Activated CD4-positive, alpha-beta T cell treated with anti-CD3 and anti-CD28 coated beads, Interleukin-2, amount 10 ng/mL, durations not matched to agents 24 days and 14 days (primary cell): ENCODE measurements around the gene FGGY. TPM values are rescaled to one million over a fixed set of nuclear protein-coding genes. Genes with fewer than 3 reads are reported as not detected.
A peak's percentile ranks its signal among the peaks of the same experiment; 100 is the strongest.
"Not testable (repeated sequence)": the region's sequence is repeated elsewhere in the genome, so short reads cannot be mapped to it uniquely, and the experiment has no call there.

Experiments used
- DNase-seq: peaks from one replicate; pipeline ENCODE4 v3.0.0; 2022
- H3K27ac Mint-ChIP-seq: one replicate; pipeline ENCODE4 v1.8.0; 2022; ENCODE audit warnings: mild to moderate bottlenecking, mixed read lengths
- H3K27me3 Mint-ChIP-seq: one replicate; pipeline ENCODE4 v1.8.0; 2022; ENCODE audit warnings: mixed read lengths
- H3K36me3 Mint-ChIP-seq: one replicate; pipeline ENCODE4 v1.8.0; 2022; ENCODE audit warnings: low read depth, mild to moderate bottlenecking, mixed read lengths
- H3K4me1 Mint-ChIP-seq: one replicate; pipeline ENCODE4 v1.8.0; 2021; ENCODE audit warnings: mixed read lengths
- H3K4me3 Mint-ChIP-seq: one replicate; pipeline ENCODE4 v1.8.0; 2022; ENCODE audit warnings: mild to moderate bottlenecking, moderate library complexity, mixed read lengths
- H3K9me3 Mint-ChIP-seq: one replicate; pipeline ENCODE4 v1.8.0; 2021; ENCODE audit warnings: mixed read lengths
- intact Hi-C: fragments of 100-400 bp; cut with micrococcal nuclease; formaldehyde crosslinking; loops from one replicate; pipeline ENCODE4 v1.15.1; 2023
- total RNA-seq: library from RNA; stranded (reverse); gene quantifications from 2 replicates; pipeline ENCODE4 v1.2.3, GENCODE V29; 2022

Gene FGGY
- total RNA-seq, 1 donor from 2014 or later: 8.1 TPM

DNA sequence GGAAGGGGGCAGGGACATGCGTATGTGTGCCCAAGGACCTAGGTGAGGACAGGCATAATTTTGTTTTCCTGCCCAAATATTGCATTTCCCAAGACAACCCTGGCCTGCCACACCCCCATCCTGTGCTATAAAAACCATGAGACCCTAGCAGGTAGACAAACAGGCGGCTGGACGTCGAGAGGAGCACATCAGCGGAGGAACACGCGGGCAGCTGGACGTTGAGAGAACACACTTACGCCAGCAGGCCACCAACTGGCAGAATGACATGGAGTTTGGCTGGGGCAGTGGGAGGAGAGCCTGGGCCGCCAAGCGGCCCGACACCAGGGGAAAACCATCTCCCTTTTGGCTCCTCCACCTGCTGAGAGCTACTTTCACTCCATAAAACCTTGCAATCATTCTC lies 3.0 kb upstream of the FGGY start:
- Mint-ChIP-seq H3K4me3 (no peak overlapping the region), H3K27ac (no peak overlapping the region), H3K9me3 (no peaks in the 10 kb centered on the region), H3K36me3 (peaks cover under 1% of the 10 kb centered on the region), H3K4me1 (peaks cover 34% of the 10 kb centered on the region), H3K27me3 (no peaks in the 10 kb centered on the region)
- DNase-seq: no peak
- intact Hi-C loops: loop anchor here (10.0 kb wide), 3 partner anchors 141 to 539 kb away; no protein-coding TSS in a partner anchor

DNA sequence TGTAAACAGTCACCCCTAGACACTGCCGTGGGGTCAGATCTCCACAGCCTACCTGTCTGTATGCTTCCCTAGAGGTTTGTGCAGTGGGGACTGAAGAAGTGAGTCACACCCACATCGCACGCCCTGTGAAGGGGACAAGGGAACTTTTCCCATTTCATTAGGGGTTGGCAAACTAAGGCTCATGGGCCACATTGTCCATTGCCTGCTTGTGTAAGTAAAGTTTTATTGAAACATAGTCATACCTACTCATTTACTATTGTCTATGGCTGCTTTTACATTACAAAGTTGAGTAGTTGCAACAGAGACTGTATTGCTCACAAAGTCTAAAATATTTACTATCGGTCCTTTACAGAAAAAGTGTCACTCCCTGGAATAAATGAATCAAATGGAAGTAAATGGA lies 2.5 kb upstream of the FGGY start:
- peaks cover 5% of the 10 kb centered on the region for H3K36me3 Mint-ChIP-seq
- no peak overlapping the region for H3K27ac Mint-ChIP-seq

DNA sequence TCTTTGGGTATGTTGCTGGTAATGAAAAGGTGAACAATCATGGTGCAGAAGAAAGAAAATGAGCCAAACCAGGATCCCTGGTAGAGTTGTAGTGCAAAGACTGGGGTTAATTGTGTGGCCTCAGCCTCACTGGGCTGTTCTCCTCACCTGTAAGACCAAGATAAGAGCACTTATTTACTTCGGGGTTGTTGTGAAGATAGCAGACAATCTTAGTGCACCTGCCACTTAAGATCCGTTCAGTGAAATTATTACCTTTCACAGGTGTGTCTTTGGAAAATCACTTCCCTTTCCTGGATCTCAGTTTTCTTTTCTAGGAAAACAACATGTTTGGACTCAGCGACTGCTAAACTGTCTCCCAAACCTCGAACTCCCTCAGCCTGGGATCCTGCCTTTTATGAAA lies 1.3 kb upstream of the FGGY start:
- H3K36me3 Mint-ChIP-seq: peaks cover 7% of the 10 kb centered on the region
- H3K27me3 Mint-ChIP-seq: no peaks in the 10 kb centered on the region
- peak overlapping the region; percentile 85 for H3K4me3 Mint-ChIP-seq
- H3K27ac Mint-ChIP-seq: no peak overlapping the region
- no peak for DNase-seq
- peaks cover 4% of the 10 kb centered on the region for H3K9me3 Mint-ChIP-seq
- intact Hi-C loops: loop anchor here (1.0 to 10.0 kb wide), 8 partner anchors 139 to 541 kb away; partner anchors contain the start of gene JUN
- peaks cover 36% of the 10 kb centered on the region for H3K4me1 Mint-ChIP-seq

More for the DNA sequence above, 2.5 kb upstream of the FGGY start:
- no peaks in the 10 kb centered on the region for H3K9me3 Mint-ChIP-seq
- intact Hi-C loops: loop anchor here (10.0 kb wide), 3 partner anchors 140 to 540 kb away; no protein-coding TSS in a partner anchor
- peaks cover 37% of the 10 kb centered on the region for H3K4me1 Mint-ChIP-seq
- H3K27me3 Mint-ChIP-seq: no peaks in the 10 kb centered on the region
- DNase-seq: no peak
- H3K4me3 Mint-ChIP-seq: no peak overlapping the region

DNA sequence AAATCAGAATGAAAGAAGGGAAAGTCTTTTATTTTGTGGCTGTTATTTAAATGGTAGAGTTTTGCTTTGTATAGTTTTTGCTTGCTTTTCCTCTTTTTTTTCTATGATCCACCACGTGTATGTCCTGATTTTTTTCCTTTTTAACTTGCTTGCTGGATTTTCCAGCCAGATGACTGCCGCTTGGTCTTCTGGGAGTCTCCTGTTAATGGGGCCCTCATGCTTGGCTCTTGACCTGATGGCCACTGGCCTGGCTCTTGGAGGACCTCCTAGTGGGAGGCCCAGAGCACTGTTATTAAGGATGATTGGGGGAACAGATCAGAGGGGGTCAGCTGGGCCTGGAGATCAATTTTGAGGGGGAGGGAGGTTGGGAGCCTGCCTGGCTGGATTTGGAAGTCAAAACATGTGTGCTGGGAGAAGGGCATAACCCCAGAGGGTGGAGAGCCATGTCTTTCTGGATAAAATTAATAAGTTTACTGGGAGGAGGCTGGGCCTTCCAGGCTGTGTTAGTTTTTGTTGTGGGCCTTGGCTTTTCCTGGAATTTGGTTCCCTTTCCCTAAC lies 1.2 kb downstream of the FGGY start:
- DNase-seq: peak; percentile 55
- H3K4me1 Mint-ChIP-seq: peaks cover 26% of the 10 kb centered on the region
- no peaks in the 10 kb centered on the region for H3K27me3 Mint-ChIP-seq
- peaks cover 13% of the 10 kb centered on the region for H3K36me3 Mint-ChIP-seq
- peak overlapping the region; percentile 85 for H3K4me3 Mint-ChIP-seq
- H3K27ac Mint-ChIP-seq: peak overlapping the region; percentile 50
- H3K9me3 Mint-ChIP-seq: peaks cover 9% of the 10 kb centered on the region
- intact Hi-C loops: loop anchor here (5.0 to 10.0 kb wide), 5 partner anchors 137 to 543 kb away; no protein-coding TSS in a partner anchor

DNA sequence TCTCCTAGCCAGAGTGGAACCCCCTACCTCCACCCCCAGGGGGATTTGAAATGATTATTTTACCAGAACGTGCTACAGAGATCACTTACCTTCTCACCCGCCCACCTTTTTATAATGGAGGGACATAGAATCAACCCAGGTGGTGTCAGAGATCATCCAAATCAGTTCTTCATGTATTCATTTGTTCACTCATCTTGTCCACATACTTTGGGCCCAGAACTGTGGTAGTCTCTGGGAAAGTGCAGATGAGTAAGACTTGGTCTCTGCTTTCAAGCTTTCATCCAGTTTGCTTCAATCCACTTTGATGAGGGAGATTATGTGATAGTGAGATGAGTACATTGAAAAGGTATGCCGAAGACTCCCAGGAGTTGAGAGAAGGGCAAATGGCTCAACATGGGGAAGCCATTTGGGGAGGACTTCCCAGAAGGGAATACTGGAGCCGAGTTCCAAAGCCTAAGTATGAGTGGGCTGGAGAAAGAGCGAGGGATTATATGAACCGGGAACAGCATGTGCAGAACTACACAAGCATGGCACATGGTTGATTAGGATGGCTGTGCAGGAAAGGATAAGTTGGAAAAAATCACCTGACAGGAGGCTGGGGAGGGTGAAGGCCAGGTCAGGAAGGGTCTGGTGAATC lies 1.9 kb downstream of the FGGY start:
- peaks cover 21% of the 10 kb centered on the region for H3K4me1 Mint-ChIP-seq
- peak overlapping the region; percentile 14 for H3K27ac Mint-ChIP-seq
- DNase-seq: peak; percentile 55
- peaks cover 12% of the 10 kb centered on the region for H3K9me3 Mint-ChIP-seq
- no peaks in the 10 kb centered on the region for H3K27me3 Mint-ChIP-seq
- peak overlapping the region; percentile 29 for H3K4me3 Mint-ChIP-seq
- intact Hi-C loops: loop anchor here (5.0 to 10.0 kb wide), 5 partner anchors 136 to 544 kb away; no protein-coding TSS in a partner anchor
- H3K36me3 Mint-ChIP-seq: peaks cover 15% of the 10 kb centered on the region

DNA sequence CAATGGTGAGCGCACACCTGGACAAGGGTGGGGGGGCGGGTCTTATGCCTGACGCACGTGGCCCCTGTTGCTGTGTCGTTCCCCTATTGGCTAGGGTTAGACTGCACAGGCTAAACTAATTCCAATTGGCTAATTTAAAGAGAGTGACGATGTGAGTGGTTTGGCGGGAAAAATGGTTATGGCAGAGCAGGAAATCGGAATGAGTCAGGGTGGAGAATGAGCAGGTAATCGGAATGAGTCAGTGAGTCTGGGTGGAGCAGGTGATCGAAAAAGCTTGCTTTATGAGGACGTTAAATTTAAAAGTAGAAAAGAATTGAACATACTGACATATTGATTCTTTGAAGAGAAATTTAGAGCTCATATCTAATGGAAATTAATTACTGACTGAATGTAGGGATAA lies 2.8 kb downstream of the FGGY start:
- Mint-ChIP-seq H3K4me1 (peaks cover 21% of the 10 kb centered on the region), H3K9me3 (peaks cover 19% of the 10 kb centered on the region), H3K36me3 (peaks cover 18% of the 10 kb centered on the region)
- not testable (repeated sequence) for H3K4me3 Mint-ChIP-seq, H3K27me3 Mint-ChIP-seq, H3K27ac Mint-ChIP-seq
- DNase-seq: peak; percentile 20
- intact Hi-C loops: loop anchor here (5.0 to 10.0 kb wide), 5 partner anchors 135 to 545 kb away; no protein-coding TSS in a partner anchor

DNA sequence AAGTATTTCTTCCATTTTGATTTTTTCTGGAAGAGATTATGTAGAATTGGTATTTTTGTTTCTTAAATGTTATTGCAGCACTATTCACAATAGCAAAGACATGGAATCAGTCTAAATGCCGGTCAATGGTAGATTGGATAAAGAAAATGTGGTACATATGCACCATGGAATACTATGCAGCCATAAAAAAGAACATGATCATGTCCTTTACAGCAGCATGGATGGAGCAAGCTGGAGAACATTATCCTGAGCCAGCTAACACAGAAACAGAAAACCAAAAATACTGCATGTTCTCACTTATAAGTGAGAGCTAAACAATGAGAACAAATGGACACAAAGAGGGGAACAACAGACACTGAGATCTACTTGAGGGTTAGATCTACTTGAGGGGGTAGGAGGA lies 5.4 kb downstream of the FGGY start:
- Mint-ChIP-seq H3K36me3 (peaks cover 29% of the 10 kb centered on the region), H3K9me3 (peaks cover 36% of the 10 kb centered on the region), H3K27me3 (no peaks in the 10 kb centered on the region), H3K4me3 (no peak overlapping the region), H3K27ac (no peak overlapping the region), H3K4me1 (peaks cover 16% of the 10 kb centered on the region)
- intact Hi-C loops: no loop called here
- no peak for DNase-seq

DNA sequence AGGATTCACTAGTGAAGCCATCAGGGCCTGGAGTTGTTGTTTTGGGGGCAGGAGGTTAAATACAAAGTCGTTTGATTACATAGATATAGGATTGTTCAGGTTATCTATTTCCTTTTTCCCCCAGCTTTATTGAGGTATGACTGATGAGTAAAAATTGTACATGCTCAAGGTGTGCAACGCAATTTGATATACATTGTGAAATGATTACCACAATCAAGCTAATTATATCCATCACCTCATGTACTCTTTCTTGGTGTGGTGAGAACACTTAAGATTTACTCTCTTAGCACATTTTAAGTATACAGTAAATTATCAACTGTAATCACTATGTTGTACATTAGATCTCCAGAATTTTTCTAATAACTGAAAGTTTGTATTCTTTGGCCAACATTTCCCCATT lies 6.0 kb downstream of the FGGY start:
- no peaks in the 10 kb centered on the region for H3K27me3 Mint-ChIP-seq
- H3K4me1 Mint-ChIP-seq: peaks cover 13% of the 10 kb centered on the region
- H3K27ac Mint-ChIP-seq: no peak overlapping the region
- no peak overlapping the region for H3K4me3 Mint-ChIP-seq
- intact Hi-C loops: no loop called here
- H3K9me3 Mint-ChIP-seq: peaks cover 36% of the 10 kb centered on the region
- no peak for DNase-seq
- peaks cover 29% of the 10 kb centered on the region for H3K36me3 Mint-ChIP-seq

DNA sequence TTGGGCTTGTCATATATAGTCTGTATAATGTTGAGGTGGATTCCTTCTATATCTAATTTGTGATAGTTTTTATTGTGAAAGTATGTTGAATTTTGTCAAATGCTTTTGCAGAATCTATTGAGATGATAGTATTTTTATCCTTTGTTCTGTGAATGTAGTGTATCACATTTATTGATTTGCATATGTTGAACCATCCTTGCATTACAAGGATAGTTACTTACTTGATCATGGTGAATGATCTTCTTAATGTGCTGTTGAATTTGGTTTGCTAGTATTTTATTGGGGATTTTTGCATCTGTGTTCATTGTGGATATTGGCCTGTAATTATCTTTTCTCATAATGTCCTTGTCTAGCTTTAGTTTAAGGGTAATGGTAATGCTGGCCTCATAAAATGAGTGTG lies 8.3 kb downstream of the FGGY start:
- peaks cover 32% of the 10 kb centered on the region for H3K9me3 Mint-ChIP-seq
- no peak overlapping the region for H3K27ac Mint-ChIP-seq
- peaks cover 23% of the 10 kb centered on the region for H3K36me3 Mint-ChIP-seq
- no peak overlapping the region for H3K4me3 Mint-ChIP-seq
- no peaks in the 10 kb centered on the region for H3K27me3 Mint-ChIP-seq
- intact Hi-C loops: no loop called here
- H3K4me1 Mint-ChIP-seq: peaks cover 8% of the 10 kb centered on the region
- DNase-seq: no peak

DNA sequence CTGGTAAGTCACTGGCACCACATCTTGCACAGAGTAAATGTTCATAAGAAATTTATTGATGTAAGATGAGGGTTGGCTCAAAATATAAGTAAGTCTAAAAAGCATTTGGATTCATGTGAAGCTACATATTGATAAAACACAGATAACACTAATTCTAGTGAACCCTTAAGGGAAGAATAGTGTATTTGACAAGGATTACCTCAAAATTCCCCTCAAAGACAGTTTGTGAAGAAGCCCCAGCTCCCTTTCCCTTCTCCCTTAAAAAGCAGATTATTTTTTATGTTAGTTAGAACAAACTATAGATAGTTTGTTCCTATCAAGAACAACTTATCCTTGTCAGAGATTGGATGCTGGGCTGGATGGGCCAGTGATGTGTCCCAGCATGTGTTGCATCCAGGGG lies 10.7 kb downstream of the FGGY start:
- intact Hi-C loops: no loop called here
- Mint-ChIP-seq H3K4me1 (peaks cover 8% of the 10 kb centered on the region), H3K9me3 (peaks cover 39% of the 10 kb centered on the region), H3K4me3 (no peak overlapping the region), H3K27ac (no peak overlapping the region), H3K27me3 (no peaks in the 10 kb centered on the region), H3K36me3 (peaks cover 19% of the 10 kb centered on the region)
- no peak for DNase-seq

DNA sequence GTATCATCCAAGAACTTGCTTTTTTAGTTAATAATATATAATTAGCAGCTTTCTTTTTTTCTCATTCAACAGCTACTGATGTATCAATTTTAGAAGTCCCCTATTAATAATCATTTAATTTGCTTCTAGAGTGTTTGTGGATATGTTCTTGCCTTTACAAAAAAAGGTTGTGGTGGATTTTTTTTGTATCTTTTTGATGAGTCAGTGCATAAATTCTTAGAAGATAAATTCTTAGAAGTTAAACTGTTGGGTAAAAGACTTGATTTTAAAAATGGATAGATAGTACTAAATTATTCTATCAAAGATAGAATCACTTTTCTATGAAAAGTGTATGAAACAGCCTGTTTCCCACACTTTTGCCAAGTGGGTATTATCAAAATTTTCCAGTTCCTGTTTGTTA lies 11.9 kb downstream of the FGGY start:
- H3K27ac Mint-ChIP-seq: no peak overlapping the region
- no peak for DNase-seq
- H3K27me3 Mint-ChIP-seq: no peaks in the 10 kb centered on the region
- peaks cover 45% of the 10 kb centered on the region for H3K9me3 Mint-ChIP-seq
- intact Hi-C loops: no loop called here
- peaks cover 17% of the 10 kb centered on the region for H3K36me3 Mint-ChIP-seq
- peaks cover 8% of the 10 kb centered on the region for H3K4me1 Mint-ChIP-seq
- H3K4me3 Mint-ChIP-seq: no peak overlapping the region

DNA sequence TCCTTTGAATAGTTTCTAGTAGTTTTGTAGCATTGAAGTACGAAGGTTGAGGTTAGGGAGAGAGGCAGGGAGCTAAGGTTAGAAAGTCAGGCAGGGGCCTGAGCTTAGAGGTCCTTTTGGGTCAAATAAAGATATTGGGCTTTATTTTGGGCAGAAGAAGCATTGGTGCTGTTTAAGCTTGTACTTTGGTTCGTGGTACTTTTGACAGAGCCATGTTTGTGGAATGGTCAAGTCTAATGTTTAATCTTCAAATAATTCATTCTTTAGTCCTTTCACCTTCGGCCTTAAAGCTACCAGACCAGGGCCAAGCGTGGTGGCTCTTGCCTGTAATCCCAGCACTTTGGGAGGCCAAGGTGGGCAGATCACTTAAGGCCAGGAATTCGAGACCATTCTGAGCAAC lies 12.5 kb downstream of the FGGY start:
- Mint-ChIP-seq H3K27me3 (no peaks in the 10 kb centered on the region), H3K4me3 (no peak overlapping the region), H3K27ac (no peak overlapping the region), H3K4me1 (peaks cover 9% of the 10 kb centered on the region), H3K36me3 (peaks cover 14% of the 10 kb centered on the region), H3K9me3 (peaks cover 41% of the 10 kb centered on the region)
- intact Hi-C loops: no loop called here
- DNase-seq: no peak

DNA sequence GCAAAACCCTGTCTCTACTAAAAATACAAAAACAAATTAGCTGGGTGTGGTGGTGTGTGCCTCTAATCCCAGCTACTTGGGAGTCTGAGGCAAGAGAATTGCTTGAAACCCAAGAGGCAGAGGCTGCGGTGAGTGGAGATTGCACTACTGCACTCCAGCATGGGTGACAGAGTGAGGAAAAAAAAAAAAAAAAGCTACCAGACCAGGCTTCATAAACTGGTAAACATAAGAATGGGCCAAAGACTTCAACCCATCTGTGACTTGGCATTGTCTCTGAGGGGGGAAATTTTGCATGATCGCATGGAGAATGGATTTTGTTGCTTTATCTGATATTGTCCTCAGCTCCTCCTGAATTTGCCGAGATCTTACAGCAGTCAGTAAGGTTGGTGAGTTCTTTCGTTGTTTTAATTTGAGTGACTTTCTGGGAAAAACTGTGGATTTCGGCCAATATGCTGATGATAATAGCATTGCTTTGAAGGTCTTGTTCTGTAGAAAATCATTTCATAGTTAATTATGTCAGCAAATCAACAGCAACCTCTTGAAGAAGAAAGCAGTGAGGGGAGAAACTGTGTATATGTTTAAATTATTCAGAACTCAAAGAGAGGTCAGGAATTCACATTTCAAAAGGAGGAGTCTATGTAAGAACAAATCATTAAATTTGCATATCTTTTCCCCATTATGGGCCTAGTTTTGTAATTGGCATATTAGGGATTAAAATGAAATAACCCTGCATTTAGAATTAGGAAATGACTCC lies 13.1 kb downstream of the FGGY start:
- H3K27ac Mint-ChIP-seq: no peak overlapping the region
- intact Hi-C loops: no loop called here

More for the DNA sequence above, 13.1 kb downstream of the FGGY start:
- DNase-seq: no peak
- no peak overlapping the region for H3K4me3 Mint-ChIP-seq
- no peaks in the 10 kb centered on the region for H3K27me3 Mint-ChIP-seq
- peaks cover 14% of the 10 kb centered on the region for H3K4me1 Mint-ChIP-seq
- H3K9me3 Mint-ChIP-seq: peaks cover 35% of the 10 kb centered on the region
- peaks cover 13% of the 10 kb centered on the region for H3K36me3 Mint-ChIP-seq
